GM21526 (cell line): ENCODE measurements around the gene NR5A2.

Source experiments
- ATAC-seq: cut with Tn5 transposase; IDR thresholded peaks from one replicate; pipeline ENCODE4 v1.9.1; 2021; ENCODE audit warnings: moderate library complexity; ENCODE audit not compliant: unreplicated experiment, low FRiP score

The NR5A2 gene

DNA sequence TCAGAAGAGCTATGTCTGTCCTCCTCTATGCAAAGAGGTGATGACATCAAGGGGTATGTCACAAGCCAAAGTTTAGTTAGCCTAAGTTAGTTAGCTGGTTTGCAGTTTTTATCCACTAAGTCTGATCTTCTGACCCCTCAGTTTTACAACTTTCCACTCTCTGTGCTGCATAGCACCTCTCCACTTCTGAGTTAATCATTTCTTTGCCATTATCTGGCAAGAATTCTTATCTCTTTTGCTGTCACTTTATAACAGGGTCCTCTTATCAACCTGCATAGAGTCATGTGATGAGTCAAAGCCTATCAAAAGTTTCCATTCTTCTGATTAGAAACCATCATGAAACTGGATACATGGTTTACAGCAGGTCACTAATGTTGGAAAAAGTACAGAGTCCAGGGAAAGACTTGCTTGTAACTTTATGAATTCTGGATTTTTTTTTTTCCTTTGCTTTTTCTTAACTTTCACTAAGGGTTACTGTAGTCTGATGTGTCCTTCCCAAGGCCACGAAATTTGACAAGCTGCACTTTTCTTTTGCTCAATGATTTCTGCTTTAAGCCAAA is at the start of gene NR5A2:
TSS of gene NR5A2 (plus strand) at position 447 of the 560 bp plus-strand sequence. CDS start 138 bp downstream, outside the sequence.
- ATAC-seq: no peak

DNA sequence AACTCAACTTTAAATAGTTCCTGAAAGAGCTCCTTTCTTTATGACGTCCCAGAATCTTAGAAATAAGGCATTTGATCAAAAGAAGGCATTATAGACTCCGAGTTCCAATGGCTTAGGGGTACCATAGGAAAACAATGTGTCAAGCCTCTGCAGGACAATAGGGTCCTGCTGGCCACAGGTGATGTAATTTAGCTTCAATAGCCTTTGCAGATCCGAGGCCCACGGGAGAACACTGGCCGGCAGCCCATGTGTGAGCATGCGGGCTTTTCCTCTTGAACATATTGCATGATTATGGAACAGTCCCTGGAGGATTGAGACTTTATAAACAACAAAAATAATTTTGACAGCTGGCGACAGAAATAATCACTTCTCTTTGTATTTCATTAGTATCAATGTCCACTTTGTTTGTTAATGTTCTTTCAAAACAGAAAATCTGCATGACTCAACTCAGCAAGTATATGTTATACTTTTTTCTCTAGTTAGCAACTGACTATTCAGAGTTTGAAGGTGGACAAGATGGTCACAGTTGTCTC is 49.0 kb upstream of the NR5A2 start:
- no peak for ATAC-seq

DNA sequence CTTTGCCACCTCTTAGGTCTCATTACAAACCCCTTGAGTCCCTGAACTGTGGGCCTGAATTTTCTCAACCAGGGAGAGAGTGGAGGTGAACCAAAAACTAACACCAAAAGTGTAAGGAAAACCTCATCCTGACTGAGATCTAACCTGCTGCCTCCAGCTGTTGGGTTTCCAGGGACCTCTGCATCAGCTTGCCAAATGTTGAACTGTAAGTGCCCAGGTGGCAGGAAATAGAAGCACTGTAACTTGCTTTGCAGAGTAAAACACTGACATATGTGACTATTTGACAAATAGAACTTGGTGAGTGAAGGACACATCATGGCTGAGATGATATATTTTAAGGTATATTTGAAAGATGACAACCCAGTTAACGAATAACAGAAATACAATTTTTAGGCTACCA is 48.4 kb upstream of the NR5A2 start:
- ATAC-seq: no peak

DNA sequence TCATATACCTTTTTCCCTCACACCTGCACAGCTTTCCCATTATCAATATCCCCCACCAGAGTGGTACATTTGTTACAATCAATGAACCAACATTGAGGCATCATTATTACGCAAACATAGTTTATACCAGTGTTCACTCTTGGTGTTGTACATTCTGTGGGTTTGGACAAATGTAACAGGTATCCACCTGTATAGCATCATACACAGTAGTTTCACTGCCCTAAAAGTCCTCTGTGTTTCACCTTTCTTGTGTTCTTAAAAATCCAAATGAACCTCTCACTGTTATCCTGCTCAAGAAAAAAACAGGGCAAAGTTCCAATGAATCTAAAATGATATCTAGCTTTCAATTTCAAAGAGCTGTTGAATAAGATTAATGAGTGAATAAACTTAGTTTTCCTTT is 45.9 kb upstream of the NR5A2 start:
- no peak for ATAC-seq

GRCh38 chr1:199982606-199983005 is 44.9 kb upstream of the NR5A2 start:
- no peak for ATAC-seq

GRCh38 chr1:199983531-199983930 is 44.0 kb upstream of the NR5A2 start:
- ATAC-seq: no peak

- no peak for ATAC-seq
Measured at GRCh38 chr1:199995096-199995685, 32.3 kb upstream of the NR5A2 start.

GRCh38 chr1:200005165-200005564 is 22.3 kb upstream of the NR5A2 start:
- no peak for ATAC-seq

DNA sequence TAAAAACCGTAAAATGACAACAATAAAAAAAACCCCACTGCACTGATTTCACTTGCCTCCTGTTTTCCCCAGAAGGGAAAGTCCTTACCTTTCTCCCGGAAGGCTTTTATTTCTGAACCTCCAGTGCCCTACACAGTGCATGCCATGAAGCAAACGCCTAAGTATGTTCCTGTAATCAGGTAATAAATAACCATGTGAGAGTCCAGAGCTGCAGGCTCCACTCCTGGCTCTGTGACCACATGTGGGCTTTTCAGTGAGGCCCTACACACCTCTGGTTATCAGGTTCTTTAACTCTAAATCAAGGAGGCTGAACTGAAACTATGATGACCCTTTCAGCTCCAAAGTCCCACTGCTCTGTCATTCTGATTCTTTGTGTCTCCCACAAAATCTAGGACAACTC is 20.8 kb upstream of the NR5A2 start:
- no peak for ATAC-seq

DNA sequence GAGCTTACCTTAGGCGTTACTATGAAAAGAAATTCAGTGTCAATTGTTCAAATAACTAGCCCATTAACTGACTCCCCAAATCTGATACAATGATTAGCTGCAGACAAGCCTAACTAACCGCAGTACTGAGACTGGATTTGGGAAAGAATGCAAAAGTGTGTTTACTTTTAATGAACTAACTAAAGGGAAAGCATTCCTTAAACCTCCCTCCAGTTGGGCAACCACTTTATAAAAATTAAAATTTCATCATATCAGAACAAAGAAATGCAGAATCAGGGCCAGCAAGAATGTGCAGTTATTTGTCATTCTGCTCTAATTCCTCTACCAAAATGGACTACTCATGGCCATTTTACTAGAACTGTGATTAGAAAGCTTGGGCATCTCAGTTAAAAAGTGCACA is 11.7 kb upstream of the NR5A2 start:
- no peak for ATAC-seq

DNA sequence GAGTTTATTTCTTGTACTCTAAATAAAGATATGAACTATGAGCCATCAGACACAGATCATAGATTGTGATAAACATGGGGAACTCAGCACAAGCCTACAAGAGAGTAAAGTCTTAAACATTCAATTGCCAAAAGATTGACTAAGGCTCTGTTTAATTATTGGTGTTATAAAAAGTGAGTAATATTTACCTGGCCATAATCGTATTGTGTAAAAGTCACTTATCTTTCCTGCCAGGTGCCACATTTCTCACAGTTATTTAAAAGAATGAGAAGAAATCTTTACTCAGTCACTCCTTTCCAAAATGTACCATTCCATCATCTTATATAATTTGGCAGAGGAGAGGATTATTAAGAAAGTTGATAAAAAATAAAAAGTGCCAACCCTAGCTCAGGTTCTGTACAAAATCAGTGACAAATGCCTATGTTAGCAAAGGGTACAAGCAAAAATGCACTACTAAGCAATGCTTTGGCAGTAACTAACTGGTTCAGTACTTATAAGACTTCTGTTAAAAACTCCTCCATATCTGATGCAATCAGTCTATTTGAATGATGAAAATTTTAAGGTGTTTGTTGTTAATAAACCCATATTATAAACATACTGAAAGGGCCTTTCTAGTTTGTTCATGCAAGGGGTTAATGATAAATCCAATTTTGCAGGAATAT is 5.8 kb upstream of the NR5A2 start:
- no peak for ATAC-seq

- ATAC-seq: no peak
Measured at GRCh38 chr1:200022239-200022804, 5.2 kb upstream of the NR5A2 start.

- no peak for ATAC-seq
Measured at GRCh38 chr1:200028586-200029034, 1.1 kb downstream of the NR5A2 start.

DNA sequence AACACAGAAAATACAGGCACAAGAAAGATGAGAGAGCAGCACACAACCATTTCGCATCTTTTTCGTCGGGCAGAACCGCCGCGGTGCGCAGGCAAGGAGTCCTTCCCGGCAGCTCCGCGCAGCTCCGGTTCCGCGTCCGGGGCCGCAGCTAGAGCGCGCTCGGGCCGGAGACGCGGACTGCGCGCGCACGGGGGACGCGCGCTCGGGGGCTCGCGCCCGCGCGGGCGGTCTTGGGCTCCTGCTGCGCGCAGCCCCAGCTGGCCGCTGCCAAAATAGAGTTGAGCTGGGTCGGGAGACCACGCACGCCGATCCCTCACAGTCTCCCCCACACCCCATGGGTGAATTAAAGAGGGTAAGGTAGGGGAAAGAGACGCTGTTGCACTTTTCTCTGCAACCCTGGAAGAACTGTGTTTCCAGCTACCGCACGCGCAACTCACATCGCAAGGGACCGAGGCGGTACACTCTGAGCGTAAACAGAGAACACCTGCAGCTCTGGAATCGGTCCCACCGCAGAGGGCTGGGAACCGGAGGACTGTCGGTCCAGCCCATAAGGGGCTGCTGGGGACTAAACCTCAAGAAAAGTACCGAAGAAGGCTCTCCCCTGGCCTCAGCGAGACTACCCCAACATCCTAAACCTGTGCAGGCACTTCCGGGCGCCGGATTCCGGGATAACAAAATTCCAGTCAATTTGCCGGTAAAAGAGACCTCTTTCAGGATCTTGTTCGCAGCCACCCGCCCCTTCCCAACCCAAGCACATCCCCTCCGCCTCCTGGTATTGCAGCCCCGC is 1.7 kb downstream of the NR5A2 start:
- no peak for ATAC-seq

DNA sequence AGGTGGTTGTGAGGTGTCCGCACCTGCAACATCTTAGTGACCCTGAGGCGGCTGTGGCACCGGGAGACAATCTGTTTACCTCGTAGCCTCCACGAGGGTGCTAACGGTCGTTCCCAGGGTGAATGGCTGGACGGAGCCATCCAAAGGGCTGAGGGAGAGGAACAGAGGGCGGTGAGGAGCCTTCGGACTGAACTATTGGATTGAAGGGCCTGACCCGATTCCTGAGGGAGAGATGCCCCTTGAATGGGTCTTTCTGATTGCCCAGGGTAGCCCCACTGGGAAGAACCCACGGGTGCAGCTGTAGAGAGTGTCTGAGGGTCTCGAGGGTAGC is 2.3 kb downstream of the NR5A2 start:
- no peak for ATAC-seq

GRCh38 chr1:200030791-200031190 is 3.3 kb downstream of the NR5A2 start:
- no peak for ATAC-seq

GRCh38 chr1:200033511-200034261 is 6.2 kb downstream of the NR5A2 start:
- ATAC-seq: no peak

GRCh38 chr1:200034262-200034557 is 6.7 kb downstream of the NR5A2 start:
- no peak for ATAC-seq

DNA sequence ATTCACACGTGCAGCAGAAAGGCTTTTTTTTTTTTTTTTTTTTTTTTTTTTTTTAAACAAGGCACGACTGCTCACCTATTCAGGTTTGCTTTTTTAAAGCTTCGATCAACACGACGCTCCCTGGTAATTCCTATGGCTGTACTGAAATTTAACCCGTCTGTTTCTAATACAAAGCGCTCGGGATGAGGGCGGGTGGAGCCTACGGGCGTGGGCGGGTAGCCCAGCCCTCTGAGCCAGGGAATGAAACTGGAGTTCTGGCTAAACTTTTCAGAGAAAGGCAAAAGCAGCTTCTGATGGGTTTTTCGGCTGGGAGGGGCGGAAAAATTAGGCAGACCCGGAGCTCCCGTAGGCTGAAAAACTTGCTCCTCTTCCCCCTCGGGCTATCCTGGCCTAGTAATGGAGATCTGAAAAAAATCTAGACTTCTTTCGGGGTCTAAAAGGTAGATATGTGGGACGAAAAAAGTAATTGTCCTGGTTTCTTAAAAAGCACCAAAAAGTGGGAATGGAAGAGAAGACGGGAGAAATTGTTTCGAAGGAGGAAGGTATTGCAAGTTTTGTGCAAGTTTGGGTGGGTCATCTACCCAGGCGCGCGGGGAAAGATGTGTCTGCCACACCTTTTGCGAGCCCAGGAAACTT is 7.4 kb downstream of the NR5A2 start:
- ATAC-seq: no peak

- ATAC-seq: no peak
Measured at GRCh38 chr1:200035397-200035955, 8.0 kb downstream of the NR5A2 start.
